Mammary epithelial cell (primary cell): ENCODE measurements around the gene CDK14.

Experiments used
- EZH2 ChIP-seq: IDR thresholded peaks from 2 replicates; pipeline ENCODE4 v1.6.1; 2012; ENCODE audit warnings: low read length, inconsistent platforms, borderline replicate concordance
- TF ChIP-seq, protein P1 (sequence below), 2 donors: IDR thresholded peaks in 1 of 2; conservative IDR thresholded peaks in 1 of 2; 2 replicates each; pipeline ENCODE4 v1.5.1; 2011 to 2012; ENCODE audit warnings: inconsistent platforms in 2 of 2, low read length in 2 of 2, mild to moderate bottlenecking in 2 of 2, control low read depth in 1 of 2, low read depth in 1 of 2; ENCODE audit not compliant: insufficient read depth in 1 of 2; ENCODE audit errors: extremely low read depth in 1 of 2

DNA sequence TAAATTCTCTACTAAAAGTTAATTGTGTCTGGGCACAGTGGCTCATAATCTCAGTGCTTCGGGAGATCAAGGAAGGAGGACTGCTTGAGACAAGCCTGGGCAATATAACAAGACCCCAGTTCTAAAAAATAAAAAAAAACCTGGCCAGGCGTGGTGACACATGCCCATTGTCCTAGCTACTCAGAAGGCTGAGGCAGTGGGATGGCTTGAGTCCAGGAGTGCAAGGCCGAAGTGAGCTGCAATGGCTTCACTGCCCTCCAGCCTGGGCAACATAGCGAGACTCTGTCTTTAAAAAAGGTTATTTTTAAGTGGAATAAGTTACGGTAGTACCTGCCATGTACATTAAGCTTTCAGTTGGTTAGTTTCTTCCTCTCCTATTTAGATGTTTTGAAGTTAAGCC is 28.9 kb downstream of the CDK14 start:
- TF ChIP-seq, protein P1, sequence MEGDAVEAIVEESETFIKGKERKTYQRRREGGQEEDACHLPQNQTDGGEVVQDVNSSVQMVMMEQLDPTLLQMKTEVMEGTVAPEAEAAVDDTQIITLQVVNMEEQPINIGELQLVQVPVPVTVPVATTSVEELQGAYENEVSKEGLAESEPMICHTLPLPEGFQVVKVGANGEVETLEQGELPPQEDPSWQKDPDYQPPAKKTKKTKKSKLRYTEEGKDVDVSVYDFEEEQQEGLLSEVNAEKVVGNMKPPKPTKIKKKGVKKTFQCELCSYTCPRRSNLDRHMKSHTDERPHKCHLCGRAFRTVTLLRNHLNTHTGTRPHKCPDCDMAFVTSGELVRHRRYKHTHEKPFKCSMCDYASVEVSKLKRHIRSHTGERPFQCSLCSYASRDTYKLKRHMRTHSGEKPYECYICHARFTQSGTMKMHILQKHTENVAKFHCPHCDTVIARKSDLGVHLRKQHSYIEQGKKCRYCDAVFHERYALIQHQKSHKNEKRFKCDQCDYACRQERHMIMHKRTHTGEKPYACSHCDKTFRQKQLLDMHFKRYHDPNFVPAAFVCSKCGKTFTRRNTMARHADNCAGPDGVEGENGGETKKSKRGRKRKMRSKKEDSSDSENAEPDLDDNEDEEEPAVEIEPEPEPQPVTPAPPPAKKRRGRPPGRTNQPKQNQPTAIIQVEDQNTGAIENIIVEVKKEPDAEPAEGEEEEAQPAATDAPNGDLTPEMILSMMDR (conservative IDR thresholded peaks at IDR 0.05 in 1 of 2, IDR thresholded peaks at IDR 0.05 in 1 of 2; ENCODE audit: extremely low read depth in 1 of 2, insufficient read depth in 1 of 2, low read depth in 1 of 2, low read length in 2 of 2): no peak
- TF ChIP-seq EZH2: no peak
